Osteoblast (primary cell): ENCODE measurements around the gene IVNS1ABP. TPM values are rescaled to one million over a fixed set of nuclear protein-coding genes. Genes with fewer than 3 reads are reported as not detected.
A peak's percentile ranks its signal among the peaks of the same experiment; 100 is the strongest.

ENCODE experiments used
- DNase-seq: peaks from one replicate; pipeline ENCODE4 v3.0.0; 2011; ENCODE audit warnings: low spot score, mixed read lengths; ENCODE audit not compliant: insufficient read length; ENCODE audit errors: missing footprints
- H2AFZ ChIP-seq: 2 replicates; pipeline ENCODE4 v1.6.0; 2011; ENCODE audit warnings: mild to moderate bottlenecking, low read length
- H3K27ac ChIP-seq: 2 replicates; pipeline ENCODE4 v1.5.1; 2011; ENCODE audit warnings: mild to moderate bottlenecking, low read depth, low read length, moderate library complexity
- H3K27me3 ChIP-seq: 2 replicates; pipeline ENCODE4 v1.6.0; 2012; ENCODE audit warnings: mild to moderate bottlenecking, control low read depth, inconsistent platforms, low read length, moderate library complexity; ENCODE audit not compliant: insufficient read depth
- H3K36me3 ChIP-seq: 2 replicates; pipeline ENCODE4 v1.5.1; 2011; ENCODE audit warnings: mild to moderate bottlenecking, low read length, control low read depth, moderate library complexity; ENCODE audit not compliant: insufficient read depth
- H3K4me1 ChIP-seq: 2 replicates; pipeline ENCODE4 v1.5.1; 2011; ENCODE audit warnings: mild to moderate bottlenecking, low read length, control low read depth, moderate library complexity; ENCODE audit not compliant: insufficient read depth
- H3K4me2 ChIP-seq: 2 replicates; pipeline ENCODE4 v1.6.0; 2011; ENCODE audit warnings: mild to moderate bottlenecking, low read length; ENCODE audit not compliant: insufficient read depth
- H3K4me3 ChIP-seq: fragments of 200-600 bp; sonication (generic); 3 replicates; pipeline ENCODE4 v1.5.1; 2012; ENCODE audit warnings: mild to moderate bottlenecking, low read length, inconsistent platforms; ENCODE audit not compliant: insufficient read depth
- H3K79me2 ChIP-seq: 2 replicates; pipeline ENCODE4 v1.6.0; 2012; ENCODE audit warnings: mild to moderate bottlenecking, low read length, control low read depth, inconsistent platforms; ENCODE audit not compliant: insufficient read depth
- H3K9me3 ChIP-seq: 2 replicates; pipeline ENCODE4 v1.5.1; 2011; ENCODE audit warnings: low read depth, low read length, control low read depth
- H4K20me1 ChIP-seq: 2 replicates; pipeline ENCODE4 v1.6.0; 2012; ENCODE audit warnings: mild to moderate bottlenecking, low read length, control low read depth; ENCODE audit not compliant: insufficient read depth
- CTCF ChIP-seq: IDR thresholded peaks from 2 replicates; pipeline ENCODE4 v1.5.1; 2011; ENCODE audit warnings: mild to moderate bottlenecking, low read depth, low read length, moderate library complexity; ENCODE audit errors: extremely low read depth
- total RNA-seq: library from RNA; depleted of rRNA; stranded (reverse); fragments of >200 nt; gene quantifications from 2 replicates; pipeline ENCODE4 v1.2.3, GENCODE V29; 2012

The IVNS1ABP gene
- total RNA-seq, 1 donor: 94.8 TPM

GRCh38 chr1:185312361-185313138 lies 4.5 kb downstream of the IVNS1ABP start:
- Histone ChIP-seq H3K4me1 (peaks cover 21% of the 10 kb centered on the region), H3K36me3 (peaks cover 27% of the 10 kb centered on the region), H3K4me2 (peak overlapping the region; percentile 93), H3K79me2 (peaks cover 77% of the 10 kb centered on the region), H4K20me1 (peaks cover 35% of the 10 kb centered on the region), H3K27ac (no peak overlapping the region), H3K9me3 (no peaks in the 10 kb centered on the region), H3K4me3 (no peak overlapping the region), H3K27me3 (no peaks in the 10 kb centered on the region), H2AFZ (no peak overlapping the region)
- DNase-seq: no peak
- TF ChIP-seq CTCF: no peak

- H3K9me3 ChIP-seq: no peaks in the 10 kb centered on the region
- H3K27me3 ChIP-seq: no peaks in the 10 kb centered on the region
- peaks cover 20% of the 10 kb centered on the region for H3K4me1 ChIP-seq
- H4K20me1 ChIP-seq: peaks cover 35% of the 10 kb centered on the region
- peaks cover 35% of the 10 kb centered on the region for H3K36me3 ChIP-seq
- no peak overlapping the region for H3K4me2 ChIP-seq
- H3K27ac ChIP-seq: no peak overlapping the region
- H3K79me2 ChIP-seq: peaks cover 74% of the 10 kb centered on the region
- no peak for DNase-seq
- no peak for TF ChIP-seq CTCF
- H2AFZ ChIP-seq: no peak overlapping the region
- H3K4me3 ChIP-seq: no peak overlapping the region
Observed at GRCh38 chr1:185311589-185312225, 5.3 kb downstream of the IVNS1ABP start.

GRCh38 chr1:185309566-185309965 lies 7.5 kb downstream of the IVNS1ABP start:
- H3K9me3 ChIP-seq: no peaks in the 10 kb centered on the region
- DNase-seq: no peak
- H3K4me3 ChIP-seq: no peak overlapping the region
- no peak overlapping the region for H2AFZ ChIP-seq
- H3K4me2 ChIP-seq: no peak overlapping the region
- peaks cover 11% of the 10 kb centered on the region for H3K4me1 ChIP-seq
- peaks cover 53% of the 10 kb centered on the region for H3K79me2 ChIP-seq
- H4K20me1 ChIP-seq: peaks cover 23% of the 10 kb centered on the region
- H3K27me3 ChIP-seq: no peaks in the 10 kb centered on the region
- TF ChIP-seq CTCF: no peak
- no peak overlapping the region for H3K27ac ChIP-seq
- peaks cover 57% of the 10 kb centered on the region for H3K36me3 ChIP-seq

GRCh38 chr1:185308126-185308525 lies 8.9 kb downstream of the IVNS1ABP start:
- Histone ChIP-seq H4K20me1 (peaks cover 10% of the 10 kb centered on the region), H3K4me1 (no peaks in the 10 kb centered on the region), H3K79me2 (peaks cover 42% of the 10 kb centered on the region), H3K4me3 (no peak overlapping the region), H3K4me2 (no peak overlapping the region), H3K36me3 (peaks cover 71% of the 10 kb centered on the region), H3K27ac (no peak overlapping the region), H3K9me3 (no peaks in the 10 kb centered on the region), H3K27me3 (no peaks in the 10 kb centered on the region), H2AFZ (no peak overlapping the region)
- TF ChIP-seq CTCF: no peak
- no peak for DNase-seq
